Cardiac fibroblast (primary cell): ENCODE results near the gene METTL13.
A peak's percentile ranks its signal among the peaks of the same experiment; 100 is the strongest.

ENCODE experiments used
- DNase-seq, 2 donors: peaks; one replicate each; pipeline versions ENCODE4 v3.0.0 to v3.0.0-alpha.2; 2010; ENCODE audit warnings: low read depth in 2 of 2
- H3K4me3 ChIP-seq, 2 donors: replicated peaks in 1 of 2; 1 replicate in 1 of 2; 2 replicates in 1 of 2; pipeline ENCODE4 v1.5.1; 2011; ENCODE audit warnings: low read depth in 2 of 2, low read length in 2 of 2, mild to moderate bottlenecking in 2 of 2, moderate library complexity in 1 of 2
- CTCF ChIP-seq: IDR thresholded peaks from one replicate; pipeline ENCODE4 v1.5.1; 2011; ENCODE audit warnings: low read depth, mild to moderate bottlenecking, low read length, inconsistent platforms

METTL13 gene

DNA sequence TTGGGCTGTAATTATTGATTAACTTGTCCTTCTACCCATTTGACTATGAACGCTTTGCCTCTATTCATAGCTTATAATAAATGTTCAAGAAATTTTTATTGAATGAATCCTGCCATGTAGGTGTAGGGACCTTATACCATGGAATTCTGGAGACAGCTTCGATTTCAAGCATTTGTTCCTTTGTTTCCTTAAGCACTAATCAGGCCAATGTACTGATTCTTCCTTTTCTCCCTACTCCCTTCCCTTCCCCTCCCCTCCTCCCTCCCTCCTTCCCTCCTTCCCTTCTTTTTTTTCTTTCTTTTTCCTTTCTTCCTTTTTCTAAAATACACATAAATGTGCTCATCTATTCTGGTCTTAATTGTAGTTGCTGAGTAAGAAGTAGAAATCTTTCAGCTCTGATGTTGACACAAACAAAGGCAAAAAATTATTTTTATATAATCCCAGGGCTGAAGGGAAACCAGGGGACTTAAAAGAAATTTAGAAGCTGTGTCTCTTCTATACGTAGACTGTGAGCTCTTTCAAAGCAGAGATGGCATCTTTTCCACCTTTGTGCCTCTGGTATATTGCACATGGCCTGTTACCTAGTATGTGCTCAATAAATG, 34.9 kb downstream of the METTL13 start:
- no peak for DNase-seq
- TF ChIP-seq CTCF = no peak
- no peak overlapping the region for H3K4me3 ChIP-seq

DNA sequence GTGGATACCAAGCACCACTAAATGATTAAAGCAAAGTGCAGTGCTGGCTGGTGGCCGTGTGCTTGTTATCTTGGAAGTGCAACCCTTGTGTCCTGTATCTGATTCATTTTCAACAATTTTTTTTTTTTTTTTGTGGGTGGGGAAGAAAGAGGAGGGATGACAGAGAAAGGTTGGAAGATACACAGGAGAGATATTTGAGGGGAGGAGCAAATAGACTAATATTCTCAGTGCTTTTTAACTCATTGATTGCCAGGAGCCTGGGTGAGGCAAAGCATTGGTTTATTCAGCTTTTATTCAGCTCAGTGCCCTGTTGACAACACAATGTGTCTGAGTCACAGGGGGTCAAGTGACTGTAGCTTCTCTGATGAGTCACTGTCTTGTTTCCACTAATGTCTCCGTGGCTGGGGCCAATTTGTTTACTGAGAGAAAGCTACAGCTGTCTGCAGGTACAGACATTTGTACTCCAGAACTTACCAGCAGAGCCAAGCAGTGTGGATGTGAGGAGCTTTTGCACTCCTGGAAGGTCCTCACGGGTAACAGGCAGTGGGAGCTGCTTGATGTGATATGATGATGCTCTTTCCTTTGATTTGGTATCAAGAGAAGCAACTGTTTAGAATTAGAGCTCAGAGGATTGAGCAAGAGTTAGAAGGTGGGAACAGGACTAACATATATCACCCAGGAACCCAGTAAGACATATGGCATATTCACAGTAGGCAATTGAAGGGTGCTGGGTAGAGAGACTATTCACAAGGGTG, 36.2 kb downstream of the METTL13 start:
- no peak overlapping the region for H3K4me3 ChIP-seq
- DNase-seq = peak; percentile 36 to 89
- no peak for TF ChIP-seq CTCF

- H3K4me3 ChIP-seq = no peak overlapping the region
- DNase-seq = no peak
- TF ChIP-seq CTCF = no peak
These were observed 38.5 kb downstream of the METTL13 start for GRCh38 chr1:171819946-171820345.

DNA sequence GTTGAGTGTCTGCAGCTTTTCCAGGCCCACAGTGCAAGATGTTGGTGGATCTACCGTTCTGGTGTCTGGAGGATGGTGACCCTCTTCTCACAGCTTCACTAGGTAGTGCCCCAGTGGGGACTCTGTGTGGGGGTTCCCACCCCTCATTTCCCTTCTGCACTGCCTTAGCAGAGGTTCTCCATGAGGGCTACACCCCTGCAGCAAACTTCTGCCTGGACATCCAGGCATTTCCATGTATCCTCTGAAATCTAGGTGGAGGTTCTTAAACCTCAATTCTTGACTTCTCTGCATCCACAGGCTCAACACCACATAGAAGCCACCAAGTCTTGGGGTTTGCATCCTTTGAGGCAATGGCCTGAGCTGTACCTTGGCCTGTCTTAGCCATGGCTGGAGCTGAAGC, 45.5 kb downstream of the METTL13 start:
- TF ChIP-seq CTCF = no peak
- no peak for DNase-seq
- no peak overlapping the region for H3K4me3 ChIP-seq

DNA sequence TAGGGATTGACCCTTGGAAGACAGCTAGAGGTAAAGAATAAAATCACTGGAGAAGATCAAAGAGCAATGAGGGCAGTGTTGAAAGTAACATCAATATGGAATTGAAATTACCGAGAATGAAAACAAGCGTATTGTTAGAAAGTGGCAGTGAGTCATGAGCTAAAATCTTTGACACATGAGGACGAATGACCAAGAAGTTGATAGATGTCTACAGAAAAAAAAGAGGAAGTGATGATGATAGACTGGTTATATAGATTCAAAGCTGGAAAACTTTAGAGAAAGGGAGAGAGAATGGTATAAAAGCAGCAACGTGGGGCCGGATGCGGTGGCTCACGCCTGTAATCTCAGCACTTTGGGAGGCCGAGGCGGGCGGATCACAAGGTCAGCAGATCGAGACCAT, 47.3 kb downstream of the METTL13 start:
- TF ChIP-seq CTCF = no peak
- H3K4me3 ChIP-seq = no peak overlapping the region
- DNase-seq = no peak

DNA sequence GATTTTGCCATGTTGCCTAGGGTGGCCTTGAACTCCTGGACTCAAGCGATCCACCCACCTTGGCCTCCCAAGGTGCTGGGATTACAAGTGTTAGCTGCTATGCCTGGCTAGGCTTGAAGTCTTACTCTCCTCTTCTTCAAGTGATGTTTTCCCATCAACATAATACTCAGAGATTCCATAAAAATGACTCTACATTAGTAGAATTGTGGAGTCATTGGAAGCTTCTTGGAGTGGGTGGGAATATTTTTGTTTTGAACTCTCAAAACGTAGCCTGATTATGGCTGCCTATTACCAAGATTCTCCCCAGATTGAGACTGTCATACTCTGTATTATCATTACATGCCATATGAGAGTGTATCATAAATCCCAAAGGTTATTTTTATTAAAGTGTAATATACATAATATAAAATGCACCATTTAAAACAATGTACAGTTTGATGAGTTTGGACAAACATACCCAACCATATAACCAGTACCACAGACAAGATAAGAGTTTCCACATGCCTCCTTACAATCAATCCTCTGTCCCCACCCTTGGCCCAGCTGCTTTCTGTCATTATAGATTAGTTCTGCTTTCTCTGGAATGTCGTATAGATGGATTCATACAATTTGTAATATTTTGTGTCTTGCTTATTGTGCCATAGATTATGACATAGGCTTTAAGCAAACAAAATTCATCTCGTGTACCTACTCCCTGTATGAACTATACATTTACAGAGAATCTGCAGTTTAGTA, 51.8 kb downstream of the METTL13 start:
- no peak for DNase-seq
- no peak for TF ChIP-seq CTCF
- no peak overlapping the region for H3K4me3 ChIP-seq
